PFSK-1 (cell line): ENCODE measurements around the gene CYTH4.

Source experiments
- FOXP2 ChIP-seq: optimal IDR thresholded peaks from 2 replicates; pipeline ENCODE3; 2011; ENCODE audit warnings: borderline replicate concordance, control low read depth, inconsistent platforms; ENCODE audit not compliant: insufficient read depth; ENCODE audit errors: extremely low read length, extremely low read depth
- POLR2AphosphoS5 ChIP-seq: IDR thresholded peaks from 2 replicates; pipeline ENCODE4 v1.6.1; 2012; ENCODE audit warnings: low read depth, mild to moderate bottlenecking, control low read depth, low read length, moderate library complexity
- REST ChIP-seq, 2 experiments: IDR thresholded peaks; 2 replicates each; pipeline versions ENCODE4 v1.6.1 to v1.8.0; 2011 to 2012; ENCODE audit warnings: low read depth in 2 of 2, low read length in 2 of 2, control low read depth in 1 of 2, inconsistent platforms in 1 of 2, mild to moderate bottlenecking in 1 of 2, moderate library complexity in 1 of 2; ENCODE audit not compliant: insufficient read depth in 1 of 2
- SIN3A ChIP-seq: IDR thresholded peaks from 2 replicates; pipeline ENCODE4 v1.6.1; 2012; ENCODE audit warnings: mild to moderate bottlenecking, low read length, moderate library complexity, borderline replicate concordance; ENCODE audit not compliant: insufficient read depth
- TAF1 ChIP-seq: IDR thresholded peaks from 2 replicates; pipeline ENCODE4 v1.6.1; 2012; ENCODE audit warnings: low read length, control low read depth, borderline replicate concordance; ENCODE audit not compliant: insufficient read depth

The CYTH4 gene

GRCh38 chr22:37352481-37352880, 70.2 kb downstream of the CYTH4 start:
- TF ChIP-seq SIN3A: no peak
- no peak for TF ChIP-seq FOXP2
- TF ChIP-seq TAF1: no peak
- no peak for TF ChIP-seq POLR2AphosphoS5
- no peak for TF ChIP-seq REST (IDR thresholded peaks at IDR 0.05; ENCODE audit: insufficient read depth in 1 of 2, low read depth in 2 of 2, low read length in 2 of 2)

- TF ChIP-seq POLR2AphosphoS5: no peak
- no peak for TF ChIP-seq FOXP2
- no peak for TF ChIP-seq SIN3A
- no peak for TF ChIP-seq REST (IDR thresholded peaks at IDR 0.05; ENCODE audit: insufficient read depth in 1 of 2, low read depth in 2 of 2, low read length in 2 of 2)
- TF ChIP-seq TAF1: no peak
Measured at GRCh38 chr22:37353839-37354238, 71.5 kb downstream of the CYTH4 start.

GRCh38 chr22:37354261-37354660, 72.0 kb downstream of the CYTH4 start:
- TF ChIP-seq FOXP2: no peak

GRCh38 chr22:37354670-37355069, 72.4 kb downstream of the CYTH4 start:
- TF ChIP-seq TAF1 (no peak), REST (IDR thresholded peaks at IDR 0.05; ENCODE audit: insufficient read depth in 1 of 2, low read depth in 2 of 2, low read length in 2 of 2) (no peak), POLR2AphosphoS5 (no peak), FOXP2 (no peak), SIN3A (no peak)

GRCh38 chr22:37355174-37355573, 72.9 kb downstream of the CYTH4 start:
- TF ChIP-seq FOXP2 (no peak), REST (IDR thresholded peaks at IDR 0.05; ENCODE audit: insufficient read depth in 1 of 2, low read depth in 2 of 2, low read length in 2 of 2) (no peak), TAF1 (no peak), POLR2AphosphoS5 (no peak), SIN3A (no peak)
